Renal cortex interstitium (tissue), 11 donors: ENCODE data around the gene RRAS. TPM values are rescaled to one million over a fixed set of nuclear protein-coding genes. Genes with fewer than 3 reads are reported as not detected.

Experiments used
- DNase-seq, 11 donors: peaks; one replicate each; pipeline ENCODE4 v3.0.0-alpha.2; 2013; ENCODE audit warnings: low read depth in 9 of 11, low spot score in 4 of 11; ENCODE audit errors: extremely low read depth in 1 of 11
- polyA plus RNA-seq, 3 donors: library from polyadenylated mRNA; unstranded; fragments of 120-200 nt; gene quantifications; one replicate each; pipeline ENCODE4 v1.2.1, GENCODE V29; 2013; ENCODE audit not compliant: insufficient read length in 3 of 3

The RRAS gene
- polyA plus RNA-seq, 3 donors: 20.6 to 28.9 (median 24.9) TPM

DNA sequence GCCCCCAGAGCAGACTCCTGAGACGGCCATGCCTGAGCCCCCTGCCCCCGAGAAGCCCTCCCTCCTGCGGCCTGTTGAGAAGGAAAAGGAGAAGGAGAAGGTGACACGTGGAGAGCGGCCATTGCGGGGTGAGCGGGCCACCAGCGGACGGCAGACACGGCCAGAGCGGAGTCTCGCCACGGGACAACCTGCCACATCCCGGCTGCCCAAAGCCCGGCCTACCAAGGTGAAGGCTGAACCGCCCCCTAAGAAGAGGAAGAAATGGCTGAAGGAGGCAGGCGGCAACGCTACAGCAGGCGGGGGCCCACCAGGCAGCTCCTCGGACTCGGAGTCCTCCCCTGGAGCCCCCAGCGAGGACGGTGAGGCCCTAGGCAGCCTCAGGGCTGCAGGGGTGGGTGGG, 24.1 kb downstream of the RRAS start:
- no peak for DNase-seq

DNA sequence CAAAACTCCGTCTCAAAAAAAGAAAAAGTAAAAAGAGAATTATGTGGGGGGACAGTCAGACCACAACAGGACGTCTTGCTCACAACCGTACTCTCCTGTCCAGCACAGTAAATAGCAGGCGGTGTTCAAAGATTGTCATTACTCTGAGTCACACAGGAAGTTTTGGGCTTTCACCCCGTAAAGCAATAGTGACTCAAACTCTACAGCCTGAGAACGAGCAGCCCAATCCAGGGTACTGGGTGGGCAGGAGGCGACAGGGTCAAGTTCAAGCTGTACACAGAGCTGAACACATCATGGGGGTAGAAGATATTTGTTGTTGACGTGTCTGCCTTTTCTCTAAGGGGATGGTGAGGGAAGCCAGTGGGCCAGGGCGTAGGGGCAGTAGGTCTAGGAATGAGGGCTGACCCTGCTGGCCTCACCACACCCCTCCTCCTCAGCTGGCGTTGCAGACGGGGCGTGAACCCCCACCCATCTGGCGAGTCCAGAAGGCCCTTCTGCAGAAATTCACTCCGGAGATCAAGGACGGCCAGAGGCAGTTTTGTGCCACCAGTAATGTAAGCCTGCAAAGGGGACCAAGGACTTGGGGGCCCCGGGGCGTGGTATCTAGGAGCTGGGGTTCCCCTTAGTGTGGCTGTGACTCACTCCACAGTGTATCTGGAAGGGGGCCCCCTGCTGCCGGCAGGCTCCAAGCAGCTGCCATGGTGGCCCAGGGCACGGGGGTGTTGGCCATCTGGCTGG, 25.7 kb downstream of the RRAS start:
- DNase-seq: no peak

GRCh38 chr19:49613374-49613773, 26.6 kb downstream of the RRAS start:
- DNase-seq: no peak

DNA sequence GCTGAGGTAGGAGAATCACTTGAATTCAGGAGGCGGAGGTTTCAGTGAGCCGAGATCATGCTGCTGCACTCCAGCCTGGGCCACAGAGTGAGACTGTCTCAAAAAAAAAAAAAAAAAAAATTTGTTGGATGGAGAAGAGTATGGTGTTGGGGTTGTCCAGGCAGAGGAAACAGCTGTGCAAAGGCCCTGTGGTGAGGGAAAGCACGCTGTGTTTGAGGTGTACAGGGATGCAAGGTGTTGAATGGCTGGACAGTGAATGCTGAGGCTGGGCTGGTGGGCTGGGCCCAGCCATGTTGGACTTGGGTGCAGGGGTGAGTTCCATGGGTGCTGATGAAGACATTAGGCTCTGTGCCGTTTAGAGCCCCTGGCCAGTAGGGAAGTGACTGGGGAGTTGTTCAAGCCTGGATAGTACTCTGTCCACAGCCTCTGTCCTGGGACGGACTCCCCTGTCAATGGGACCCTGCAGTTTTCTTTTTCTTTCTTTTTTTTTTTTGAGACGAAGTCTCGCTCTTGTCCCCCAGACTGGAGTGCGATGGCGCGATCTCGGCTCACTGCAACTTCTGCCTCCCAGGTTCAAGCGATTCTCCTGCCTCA, 30.3 kb downstream of the RRAS start:
- DNase-seq: no peak

DNA sequence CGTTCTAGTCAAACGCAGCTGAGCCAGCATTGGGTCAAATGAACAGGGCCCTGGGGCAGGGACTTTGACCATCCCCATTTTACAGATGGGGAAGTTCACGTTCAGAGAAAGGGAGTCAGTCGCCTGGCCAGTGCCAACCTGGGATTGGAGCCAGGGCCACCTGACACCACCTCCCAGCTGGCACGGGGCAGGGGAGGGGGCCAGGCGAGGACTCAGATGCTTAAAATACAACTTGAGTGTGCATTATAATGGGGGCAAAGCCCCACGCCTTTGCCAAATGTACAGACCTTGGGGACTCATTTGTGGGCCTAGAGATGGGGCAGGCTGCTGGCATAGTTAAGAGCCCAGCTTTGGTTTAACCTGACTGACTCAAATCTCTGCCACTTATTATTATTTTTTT, 34.3 kb downstream of the RRAS start:
- no peak for DNase-seq

DNA sequence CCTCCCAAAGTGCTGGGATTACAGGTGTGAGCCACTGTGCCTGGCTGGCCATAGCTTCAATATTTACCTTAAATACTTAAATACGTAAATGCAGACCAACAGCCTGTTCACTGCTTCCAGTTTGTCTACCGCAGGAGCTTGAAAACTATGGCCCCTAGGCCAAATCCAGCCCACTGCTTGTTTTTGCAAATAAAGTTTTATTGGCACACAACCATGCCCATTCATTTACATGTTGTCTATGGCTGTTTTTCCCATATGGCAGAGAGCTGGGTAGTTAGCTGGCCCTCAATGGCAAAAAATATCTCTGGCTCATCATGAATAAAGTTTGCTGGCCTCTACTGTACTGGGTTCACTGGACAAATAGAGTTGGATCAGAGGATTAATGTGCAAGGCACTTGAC, 37.1 kb downstream of the RRAS start:
- no peak for DNase-seq

DNA sequence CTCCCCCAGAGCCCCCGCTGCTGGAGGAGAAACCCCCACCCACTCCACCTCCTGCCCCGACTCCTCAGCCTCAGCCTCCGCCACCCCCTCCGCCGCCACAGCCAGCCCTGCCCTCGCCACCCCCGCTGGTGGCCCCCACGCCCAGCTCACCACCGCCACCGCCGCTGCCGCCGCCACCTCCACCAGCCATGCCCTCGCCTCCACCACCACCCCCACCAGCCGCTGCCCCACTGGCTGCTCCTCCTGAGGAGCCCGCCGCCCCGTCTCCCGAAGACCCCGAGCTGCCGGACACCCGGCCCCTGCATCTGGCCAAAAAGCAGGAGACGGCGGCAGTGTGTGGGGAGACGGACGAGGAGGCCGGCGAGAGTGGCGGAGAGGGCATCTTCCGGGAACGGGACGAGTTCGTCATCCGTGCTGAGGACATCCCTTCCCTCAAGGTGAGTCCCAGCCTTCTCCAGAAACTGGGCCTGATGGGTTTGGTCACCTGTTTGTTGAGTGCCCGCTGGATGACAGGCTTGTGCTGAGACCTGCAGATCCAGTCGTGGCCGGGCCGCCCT, 38.4 kb downstream of the RRAS start:
- DNase-seq: no peak

DNA sequence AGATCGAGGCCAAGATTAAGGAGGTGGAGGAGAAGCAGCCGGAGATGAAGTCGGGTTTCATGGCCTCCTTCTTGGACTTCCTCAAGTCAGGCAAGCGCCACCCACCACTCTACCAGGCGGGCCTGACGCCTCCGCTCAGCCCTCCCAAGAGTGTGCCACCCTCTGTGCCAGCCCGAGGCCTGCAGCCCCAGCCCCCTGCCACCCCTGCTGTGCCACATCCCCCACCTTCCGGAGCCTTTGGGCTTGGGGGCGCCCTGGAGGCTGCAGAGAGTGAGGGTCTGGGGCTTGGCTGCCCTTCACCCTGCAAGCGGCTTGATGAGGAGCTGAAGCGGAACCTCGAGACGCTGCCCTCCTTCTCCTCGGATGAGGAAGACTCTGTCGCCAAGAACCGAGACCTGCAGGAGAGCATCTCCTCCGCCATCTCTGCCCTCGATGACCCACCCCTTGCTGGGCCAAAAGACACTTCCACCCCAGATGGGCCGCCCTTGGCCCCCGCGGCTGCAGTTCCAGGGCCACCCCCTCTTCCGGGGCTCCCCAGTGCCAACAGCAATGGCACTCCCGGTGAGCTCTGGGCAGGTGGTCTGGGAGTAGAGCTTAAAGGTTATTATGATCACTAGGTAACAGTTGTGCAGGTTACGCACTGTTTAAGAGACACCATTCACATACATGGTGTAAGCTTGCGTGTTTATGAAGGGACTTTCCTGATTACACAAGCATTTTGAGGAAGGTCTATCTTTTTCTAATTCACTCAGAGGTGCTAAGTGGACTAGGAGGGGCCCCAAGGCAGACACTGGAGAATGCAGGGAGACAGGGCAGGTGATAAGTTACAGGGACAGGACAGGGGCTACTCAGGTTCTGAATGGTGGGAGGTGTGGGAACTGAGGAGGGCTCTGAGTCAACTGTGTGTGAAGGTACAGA, 40.3 kb downstream of the RRAS start:
- no peak for DNase-seq

GRCh38 chr19:49597703-49597974, 42.3 kb downstream of the RRAS start:
- DNase-seq: no peak

DNA sequence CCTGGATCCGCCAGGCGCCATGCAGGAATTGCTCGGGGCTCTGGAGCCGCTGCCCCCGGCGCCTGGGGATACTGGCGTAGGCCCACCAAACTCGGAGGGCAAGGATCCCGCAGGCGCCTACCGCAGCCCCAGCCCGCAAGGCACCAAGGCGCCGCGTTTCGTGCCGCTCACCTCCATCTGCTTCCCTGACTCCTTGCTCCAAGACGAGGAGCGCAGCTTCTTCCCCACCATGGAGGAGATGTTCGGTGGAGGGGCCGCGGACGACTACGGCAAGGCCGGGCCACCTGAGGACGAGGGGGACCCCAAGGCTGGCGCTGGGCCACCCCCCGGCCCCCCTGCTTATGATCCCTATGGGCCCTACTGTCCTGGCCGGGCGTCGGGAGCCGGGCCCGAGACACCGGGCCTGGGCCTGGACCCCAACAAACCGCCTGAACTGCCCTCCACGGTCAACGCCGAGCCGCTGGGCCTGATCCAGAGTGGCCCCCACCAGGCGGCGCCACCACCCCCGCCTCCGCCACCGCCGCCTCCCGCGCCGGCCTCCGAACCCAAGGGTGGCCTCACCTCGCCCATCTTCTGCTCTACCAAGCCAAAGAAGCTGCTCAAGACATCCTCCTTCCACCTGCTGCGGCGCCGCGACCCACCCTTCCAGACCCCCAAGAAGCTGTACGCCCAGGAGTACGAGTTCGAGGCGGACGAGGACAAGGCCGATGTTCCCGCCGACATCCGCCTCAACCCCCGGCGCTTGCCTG, 42.8 kb downstream of the RRAS start:
- DNase-seq: no peak

DNA sequence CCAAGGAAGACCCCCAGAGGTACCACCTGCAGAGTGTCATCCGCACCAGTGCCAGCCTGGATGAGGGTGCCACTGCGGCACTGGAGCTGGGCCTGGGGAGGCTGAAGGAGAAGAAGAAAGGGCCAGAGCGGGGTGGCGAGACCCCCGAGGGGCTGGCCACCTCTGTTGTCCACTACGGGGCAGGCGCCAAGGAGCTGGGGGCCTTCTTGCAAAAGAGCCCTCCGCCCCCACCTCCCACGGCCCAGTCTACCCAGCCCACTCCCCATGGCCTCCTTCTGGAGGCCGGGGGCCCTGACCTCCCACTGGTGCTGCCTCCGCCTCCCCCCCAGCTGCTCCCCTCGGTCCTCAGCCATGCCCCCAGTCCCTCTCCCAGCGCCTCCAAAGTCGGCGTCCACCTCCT, 43.5 kb downstream of the RRAS start:
- no peak for DNase-seq

DNA sequence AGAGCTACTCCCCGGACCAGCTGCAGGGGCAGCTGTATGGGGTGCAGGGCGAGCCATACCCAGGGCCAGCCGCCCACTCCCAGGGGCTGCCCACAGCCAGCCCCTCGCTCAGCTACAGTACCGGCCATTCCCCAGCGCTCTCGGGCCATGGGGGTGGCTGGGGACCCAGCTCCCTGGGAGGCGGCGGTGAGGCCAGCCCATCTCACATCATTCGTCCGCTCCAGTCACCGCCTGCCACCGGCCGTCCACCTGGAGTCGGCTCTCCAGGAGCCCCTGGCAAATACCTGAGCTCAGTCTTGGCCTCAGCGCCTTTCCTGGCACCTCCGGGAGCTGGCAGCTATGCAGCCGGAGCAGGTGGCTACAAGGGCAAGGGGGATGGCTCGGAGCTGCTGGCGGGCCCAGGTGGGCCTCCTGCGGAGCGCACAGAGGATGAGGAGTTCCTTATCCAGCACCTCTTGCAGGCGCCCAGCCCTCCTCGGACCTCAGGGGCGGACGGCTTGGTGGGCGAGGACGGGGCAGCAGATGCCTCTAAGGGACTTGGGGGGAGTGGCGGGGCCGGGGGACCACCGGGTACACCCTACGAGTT, 44.0 kb downstream of the RRAS start:
- DNase-seq: no peak

DNA sequence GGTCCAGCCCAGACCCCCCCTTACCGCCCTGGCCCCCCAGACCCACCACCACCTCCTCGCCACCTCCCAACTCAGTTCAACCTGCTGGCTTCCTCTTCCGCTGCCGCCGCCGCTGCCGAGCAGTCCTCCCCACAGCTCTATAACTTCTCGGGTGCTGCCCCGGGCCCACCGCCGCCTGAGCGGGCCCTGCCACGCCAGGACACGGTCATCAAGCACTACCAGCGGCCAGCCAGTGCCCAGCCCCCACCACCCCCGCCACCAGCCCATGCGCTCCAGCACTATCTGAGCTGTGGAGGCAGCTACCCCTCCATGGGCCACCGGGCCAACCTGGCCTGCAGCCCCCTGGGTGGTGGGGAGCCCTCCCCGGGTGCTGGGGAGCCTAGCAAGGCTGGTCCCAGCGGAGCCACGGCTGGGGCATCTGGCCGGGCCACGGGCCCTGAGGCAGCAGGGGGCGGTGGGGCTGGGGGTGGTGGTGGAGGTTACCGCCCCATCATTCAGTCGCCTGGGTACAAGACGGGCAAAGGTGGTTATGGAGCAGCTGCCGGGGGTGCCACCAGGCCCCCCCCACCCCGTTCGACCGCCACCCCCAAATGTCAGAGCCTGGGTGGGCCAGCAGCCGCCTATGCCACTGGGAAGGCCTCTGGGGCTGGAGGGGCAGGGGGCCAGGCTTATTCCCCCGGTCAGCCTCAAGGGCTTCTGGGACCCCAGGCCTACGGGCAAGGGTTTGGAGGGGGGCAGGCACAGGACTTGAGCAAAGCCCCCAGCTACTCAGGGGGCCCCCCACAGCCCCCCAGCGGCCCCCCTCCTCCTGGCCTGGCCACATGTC, 44.7 kb downstream of the RRAS start:
- DNase-seq: no peak

GRCh38 chr19:49594157-49594992, 45.6 kb downstream of the RRAS start:
- DNase-seq: no peak

DNA sequence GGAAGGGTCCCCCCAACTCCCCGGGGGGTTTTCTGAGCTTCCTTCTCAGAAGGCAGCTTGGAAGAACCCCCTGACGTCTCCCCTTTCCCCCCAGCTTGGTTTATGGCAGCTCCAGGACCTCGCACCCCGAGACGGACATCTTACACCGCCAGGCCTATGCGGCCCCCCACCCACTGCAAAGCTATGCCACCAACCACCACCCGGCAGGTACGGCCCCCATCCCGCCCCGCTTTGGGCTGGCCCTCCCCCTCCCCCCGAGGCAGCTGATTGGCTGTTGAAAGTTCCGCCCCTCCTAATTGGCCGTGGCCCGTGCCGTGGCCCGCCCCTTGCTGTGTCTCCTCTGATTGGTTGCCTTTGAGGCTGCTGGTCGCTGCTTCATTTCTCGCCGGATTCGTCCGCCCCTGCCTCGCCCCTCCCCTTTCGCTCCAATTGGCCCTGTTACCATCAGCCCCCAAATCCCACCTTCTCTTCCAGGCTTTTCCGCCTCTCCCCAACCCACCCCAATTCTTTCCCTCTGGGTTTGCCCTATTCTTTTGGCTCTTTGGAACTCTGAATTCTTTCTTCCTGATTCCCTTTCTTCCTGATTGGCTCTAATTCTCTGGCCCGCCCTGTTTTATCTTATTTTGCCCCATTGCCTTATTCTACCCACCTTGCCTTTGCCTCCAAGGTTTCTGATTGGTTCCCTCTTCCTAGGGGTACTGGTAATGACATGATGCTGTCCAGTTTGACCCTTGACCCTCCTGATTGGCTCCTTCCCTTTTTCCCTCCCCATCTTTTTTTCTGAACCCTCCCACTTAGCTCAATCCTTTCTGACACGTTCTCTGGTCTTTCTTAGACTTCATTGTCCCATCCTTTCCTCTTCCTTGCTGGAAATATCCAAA, 46.5 kb downstream of the RRAS start:
- DNase-seq: peak in 10 of 11 donors; percentile 72 to 90 (median 85)

DNA sequence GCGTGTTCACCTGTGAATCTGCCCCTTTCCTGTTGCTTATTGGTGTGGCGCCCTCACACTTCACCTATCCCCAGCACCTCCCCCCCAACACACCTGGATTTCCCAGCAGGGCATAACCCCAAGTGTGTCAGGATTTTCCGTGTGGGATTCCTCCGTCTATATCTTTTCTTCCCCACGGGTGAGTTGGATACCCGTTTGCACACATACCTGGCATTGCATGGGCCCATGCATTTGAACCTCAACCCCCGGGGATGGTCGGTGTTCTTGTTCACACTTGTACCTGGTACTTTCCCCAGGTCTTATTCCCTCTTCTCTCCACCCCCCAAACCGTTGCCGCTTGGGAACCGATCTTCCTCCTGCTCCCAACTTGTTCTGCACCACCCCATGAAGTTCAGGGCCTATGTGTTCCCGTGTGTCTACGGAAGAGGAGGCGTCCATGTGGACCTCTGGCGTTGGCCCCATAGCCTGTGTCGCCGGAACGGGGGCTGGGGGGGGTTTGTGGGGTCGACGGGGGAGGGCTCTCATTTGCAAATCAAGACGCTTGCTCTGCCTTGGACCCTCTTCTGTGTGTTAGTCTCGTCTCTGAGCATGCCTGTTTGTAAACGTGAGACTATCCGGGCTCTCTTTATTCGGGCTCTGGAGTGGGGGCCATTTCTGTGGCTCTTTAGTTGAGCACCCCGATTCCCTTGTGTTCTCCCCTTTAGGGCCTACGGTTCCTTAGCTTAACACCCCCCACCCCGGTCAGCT, 47.3 kb downstream of the RRAS start:
- DNase-seq: no peak
